Endothelial cell of umbilical vein (primary cell): ENCODE measurements around the gene REEP2. TPM values are rescaled to one million over a fixed set of nuclear protein-coding genes. Genes with fewer than 3 reads are reported as not detected.

Experiments used
- BruUV-seq: library from RNA; stranded (reverse); fragments of 400-500 nt; replicated peaks from 2 replicates; lab custom pipeline; 2021; lab: Mats Ljungman, UMichigan
- CTCF ChIA-PET: fragments of 300-600, 350-600 bp; sonication (Branson Sonifier 250); formaldehyde crosslinking; loops from one replicate; lab custom pipeline; 2021; ENCODE audit warnings: antibody characterized with exemption, inconsistent platforms; lab: Charles Lee
- POLR2A ChIA-PET: fragments of 300-600, 350-600 bp; sonication (Branson Sonifier 250); formaldehyde crosslinking; loops from one replicate; lab custom pipeline; 2021; ENCODE audit warnings: antibody characterized with exemption, inconsistent platforms; lab: Charles Lee
- DNase-seq: peaks from one replicate; pipeline ENCODE4 v3.0.0-alpha.2; 2011; ENCODE audit warnings: low read depth, low spot score
- FAIRE-seq: peaks from 2 replicates; lab custom pipeline; 2011; peaks lifted over from hg19 to GRCh38; lab: Jason Lieb, UNC
- H2AFZ ChIP-seq: 2 replicates; pipeline ENCODE4 v1.6.0; 2012; ENCODE audit warnings: low read depth, low read length, control low read depth, inconsistent platforms
- H3K27ac ChIP-seq: 2 replicates; pipeline ENCODE4 v1.5.1; 2011; ENCODE audit warnings: low read depth, mild to moderate bottlenecking, control low read depth, low read length, moderate library complexity; ENCODE audit not compliant: insufficient read depth
- H3K27me3 ChIP-seq, 2 experiments: 2 replicates each; pipeline versions ENCODE4 v1.6.0 to v1.6.1; 2011; ENCODE audit warnings: low read length in 2 of 2, mixed read lengths in 1 of 2; ENCODE audit not compliant: control insufficient read depth in 2 of 2, insufficient read depth in 2 of 2
- H3K36me3 ChIP-seq, 2 experiments: 2 replicates in 1 of 2; 3 replicates in 1 of 2; pipeline ENCODE4 v1.5.1; 2011; ENCODE audit warnings: low read length in 2 of 2, mild to moderate bottlenecking in 1 of 2, moderate library complexity in 1 of 2; ENCODE audit not compliant: control insufficient read depth in 2 of 2, insufficient read depth in 2 of 2; ENCODE audit errors: extremely low read depth in 1 of 2
- H3K4me1 ChIP-seq: 3 replicates; pipeline ENCODE4 v1.5.1; 2011; ENCODE audit warnings: mild to moderate bottlenecking, low read length; ENCODE audit not compliant: control insufficient read depth, insufficient read depth; ENCODE audit errors: extremely low read depth
- H3K4me2 ChIP-seq: 2 replicates; pipeline ENCODE4 v1.6.1; 2011; ENCODE audit warnings: low read length, control low read depth, mixed read lengths; ENCODE audit not compliant: insufficient read depth
- H3K4me3 ChIP-seq, 3 experiments: fragments of 200-600 bp in 1 of 3; sonication (generic), shearing (Covaris generic) in 1 of 3; replicated peaks in 1 of 3; 2 replicates each; pipeline ENCODE4 v1.5.1; 2011 to 2016; ENCODE audit warnings: control low read depth in 3 of 3, low read length in 3 of 3, mild to moderate bottlenecking in 2 of 3, inconsistent platforms in 1 of 3, low read depth in 1 of 3, moderate library complexity in 1 of 3; ENCODE audit not compliant: insufficient read depth in 1 of 3
- H3K79me2 ChIP-seq: 2 replicates; pipeline ENCODE4 v1.6.0; 2012; ENCODE audit warnings: low read length, inconsistent platforms; ENCODE audit not compliant: control insufficient read depth, insufficient read depth
- H3K9ac ChIP-seq: replicated peaks from 2 replicates; pipeline ENCODE3; 2011; ENCODE audit warnings: low read length, control low read depth; ENCODE audit not compliant: insufficient read depth; ENCODE audit errors: extremely low read depth
- H3K9me1 ChIP-seq: replicated peaks from 3 replicates; pipeline ENCODE4 v1.6.0; 2011; ENCODE audit warnings: mild to moderate bottlenecking, low read length; ENCODE audit not compliant: control insufficient read depth, insufficient read depth; ENCODE audit errors: extremely low read depth
- H3K9me3 ChIP-seq: replicated peaks from 2 replicates; pipeline ENCODE4 v1.5.1; 2012; ENCODE audit warnings: low read length, inconsistent platforms; ENCODE audit not compliant: control insufficient read depth, insufficient read depth
- H4K20me1 ChIP-seq: replicated peaks from 2 replicates; pipeline ENCODE3; 2011; ENCODE audit warnings: mild to moderate bottlenecking, low read length; ENCODE audit not compliant: control insufficient read depth, insufficient read depth; ENCODE audit errors: extremely low read depth
- EZH2 ChIP-seq: IDR thresholded peaks from 2 replicates; pipeline ENCODE4 v1.6.1; 2012; ENCODE audit warnings: borderline replicate concordance, low read depth, mild to moderate bottlenecking, moderate library complexity, low read length, inconsistent platforms; ENCODE audit not compliant: severe bottlenecking
- FOS ChIP-seq: IDR thresholded peaks from 2 replicates; pipeline ENCODE4 v1.6.1; 2011; ENCODE audit warnings: mild to moderate bottlenecking, low read length, moderate library complexity, borderline replicate concordance; ENCODE audit not compliant: insufficient read depth
- GATA2 ChIP-seq: IDR thresholded peaks from 2 replicates; pipeline ENCODE4 v1.7.0; 2011; ENCODE audit warnings: low read depth, mild to moderate bottlenecking, moderate library complexity, mixed read lengths, low read length; ENCODE audit not compliant: insufficient read length, insufficient read depth
- JUN ChIP-seq: IDR thresholded peaks from 2 replicates; pipeline ENCODE4 v1.6.1; 2011; ENCODE audit warnings: borderline replicate concordance, low read depth; ENCODE audit not compliant: insufficient read length, insufficient read depth
- MAX ChIP-seq: IDR thresholded peaks from 2 replicates; pipeline ENCODE4 v1.6.1; 2011; ENCODE audit not compliant: insufficient read depth, insufficient read length
- MYC ChIP-seq: IDR thresholded peaks from one replicate; pipeline ENCODE4 v1.6.1; 2011; ENCODE audit warnings: mild to moderate bottlenecking, low read depth, low read length
- POLR2A ChIP-seq: IDR thresholded peaks from 2 replicates; pipeline ENCODE4 v1.6.1; 2012; ENCODE audit warnings: low read depth, mild to moderate bottlenecking, control low read depth, low read length
- POLR2AphosphoS5 ChIP-seq: IDR thresholded peaks from 2 replicates; pipeline ENCODE4 v1.6.1; 2012; ENCODE audit warnings: low read depth, mild to moderate bottlenecking, control low read depth, low read length, moderate library complexity; ENCODE audit not compliant: insufficient read depth
- dilution Hi-C: fragments of 300-500 bp; cut with MboI; formaldehyde crosslinking; loops from one replicate; pipeline ENCODE4 v1.15.0; 2019; ENCODE audit warnings: low sequenced_read_pairs; ENCODE audit not compliant: extremely low pct_ligation_motif_present
- intact Hi-C: fragments of 100-400 bp; cut with micrococcal nuclease; formaldehyde crosslinking; loops from one replicate; pipeline ENCODE4 v1.10.0; 2022
- polyA plus RNA-seq, 4 experiments: library from polyadenylated mRNA; depleted of rRNA in 3 of 4; stranded (reverse) in 3 of 4; unstranded in 1 of 4; fragments of >200 nt; gene quantifications; 2 replicates each; pipeline versions ENCODE4 v1.2.1 to v1.2.3, GENCODE V29; 2011 to 2012; ENCODE audit warnings: missing spikeins in 1 of 4
- total RNA-seq: library from RNA; stranded (reverse); gene quantifications from 2 replicates; pipeline ENCODE4 v1.2.3, GENCODE V29; 2021
- TF ChIP-seq, protein P1 (sequence below), 2 donors: IDR thresholded peaks; 1 replicate in 1 of 2; 2 replicates in 1 of 2; pipeline ENCODE4 v1.5.1; 2011; ENCODE audit warnings: low read length in 2 of 2, mild to moderate bottlenecking in 2 of 2, moderate library complexity in 2 of 2, control low read depth in 1 of 2, inconsistent platforms in 1 of 2, low read depth in 1 of 2; ENCODE audit not compliant: insufficient read depth in 1 of 2; ENCODE audit errors: extremely low read depth in 1 of 2

REEP2 gene
- total and polyA plus RNA-seq, 2 donors (not counting 3 experiments of a cell fraction or from before 2014, with no cell fraction given), result 4.0 to 4.8 TPM

GRCh38 chr5:138466900-138467710 is 28.2 kb downstream of the REEP2 start:
- DNase-seq (peak; percentile 1), FAIRE-seq (no peak)
- CTCF ChIA-PET, result interaction anchor here (1.3 to 5.0 kb wide), 2 partner anchors 10 to 36 kb away, joined by 4 to 70 read pairs; no protein-coding TSS in a partner anchor
- Histone ChIP-seq H4K20me1 (no peaks in the 10 kb centered on the region), H3K27me3 (no peaks in the 10 kb centered on the region), H3K4me1 (peaks cover 16% of the 10 kb centered on the region), H2AFZ (no peak overlapping the region), H3K79me2 (peaks cover 5% of the 10 kb centered on the region), H3K9me3 (no peaks in the 10 kb centered on the region), H3K4me3 (peak overlapping the region in 1 of 3 experiments; percentile 69), H3K36me3 (peaks cover 0 to 3% of the 10 kb centered on the region in 2 experiments), H3K9ac (no peak overlapping the region), H3K4me2 (no peak overlapping the region), H3K27ac (no peak overlapping the region), H3K9me1 (no peaks in the 10 kb centered on the region)
- intact Hi-C loops (no loop called here), dilution Hi-C loops (no loop called here)
- POLR2A ChIA-PET, result interaction anchor here (1.3 kb wide), 1 partner anchor 37 kb away, joined by 5 read pairs; no protein-coding TSS in a partner anchor
- TF ChIP-seq, protein P1, sequence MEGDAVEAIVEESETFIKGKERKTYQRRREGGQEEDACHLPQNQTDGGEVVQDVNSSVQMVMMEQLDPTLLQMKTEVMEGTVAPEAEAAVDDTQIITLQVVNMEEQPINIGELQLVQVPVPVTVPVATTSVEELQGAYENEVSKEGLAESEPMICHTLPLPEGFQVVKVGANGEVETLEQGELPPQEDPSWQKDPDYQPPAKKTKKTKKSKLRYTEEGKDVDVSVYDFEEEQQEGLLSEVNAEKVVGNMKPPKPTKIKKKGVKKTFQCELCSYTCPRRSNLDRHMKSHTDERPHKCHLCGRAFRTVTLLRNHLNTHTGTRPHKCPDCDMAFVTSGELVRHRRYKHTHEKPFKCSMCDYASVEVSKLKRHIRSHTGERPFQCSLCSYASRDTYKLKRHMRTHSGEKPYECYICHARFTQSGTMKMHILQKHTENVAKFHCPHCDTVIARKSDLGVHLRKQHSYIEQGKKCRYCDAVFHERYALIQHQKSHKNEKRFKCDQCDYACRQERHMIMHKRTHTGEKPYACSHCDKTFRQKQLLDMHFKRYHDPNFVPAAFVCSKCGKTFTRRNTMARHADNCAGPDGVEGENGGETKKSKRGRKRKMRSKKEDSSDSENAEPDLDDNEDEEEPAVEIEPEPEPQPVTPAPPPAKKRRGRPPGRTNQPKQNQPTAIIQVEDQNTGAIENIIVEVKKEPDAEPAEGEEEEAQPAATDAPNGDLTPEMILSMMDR (IDR thresholded peaks at IDR 0.05; ENCODE audit: extremely low read depth in 1 of 2, insufficient read depth in 1 of 2, low read depth in 1 of 2, low read length in 2 of 2), result no peak
- TF ChIP-seq JUN, result no peak
- TF ChIP-seq FOS, result no peak
- BruUV-seq, result no TSS peak

GRCh38 chr5:138467711-138468132 is 28.9 kb downstream of the REEP2 start:
- no peak overlapping the region for H3K9ac ChIP-seq

More at GRCh38 chr5:138467711-138468132, 28.9 kb downstream of the REEP2 start:
- H3K4me2 ChIP-seq, result no peak overlapping the region
- no peaks in the 10 kb centered on the region for H4K20me1 ChIP-seq
- H3K9me3 ChIP-seq, result no peaks in the 10 kb centered on the region
- CTCF ChIA-PET, result no interaction called here
- DNase-seq (no peak), FAIRE-seq (no peak)
- POLR2A ChIA-PET, result no interaction called here
- H3K27me3 ChIP-seq, result no peaks in the 10 kb centered on the region
- dilution Hi-C loops, result no loop called here
- no peak for TF ChIP-seq GATA2
- TF ChIP-seq FOS, result no peak
- no peak for TF ChIP-seq POLR2AphosphoS5
- TF ChIP-seq POLR2A, result no peak
- TF ChIP-seq MAX, result no peak
- TF ChIP-seq MYC, result no peak
- TF ChIP-seq, protein P1 (IDR thresholded peaks at IDR 0.05; ENCODE audit: extremely low read depth in 1 of 2, insufficient read depth in 1 of 2, low read depth in 1 of 2, low read length in 2 of 2), result no peak
- no peak for TF ChIP-seq EZH2
- TF ChIP-seq JUN, result no peak
- H3K36me3 ChIP-seq, result peaks cover 0 to 3% of the 10 kb centered on the region in 2 experiments
- intact Hi-C loops, result no loop called here
- H3K4me3 ChIP-seq, result no peak overlapping the region
- no TSS peak for BruUV-seq
- H3K9me1 ChIP-seq, result no peaks in the 10 kb centered on the region
- no peak overlapping the region for H2AFZ ChIP-seq
- peaks cover 5% of the 10 kb centered on the region for H3K79me2 ChIP-seq
- peaks cover 16% of the 10 kb centered on the region for H3K4me1 ChIP-seq
- H3K27ac ChIP-seq, result no peak overlapping the region
